ENCODE results near the gene SAE1. TPM values are rescaled to one million over a fixed set of nuclear protein-coding genes. Genes with fewer than 3 reads are reported as not detected.

Gene SAE1
- total RNA-seq, 1 donor from 2014 or later = 57.6 TPM

DNA sequence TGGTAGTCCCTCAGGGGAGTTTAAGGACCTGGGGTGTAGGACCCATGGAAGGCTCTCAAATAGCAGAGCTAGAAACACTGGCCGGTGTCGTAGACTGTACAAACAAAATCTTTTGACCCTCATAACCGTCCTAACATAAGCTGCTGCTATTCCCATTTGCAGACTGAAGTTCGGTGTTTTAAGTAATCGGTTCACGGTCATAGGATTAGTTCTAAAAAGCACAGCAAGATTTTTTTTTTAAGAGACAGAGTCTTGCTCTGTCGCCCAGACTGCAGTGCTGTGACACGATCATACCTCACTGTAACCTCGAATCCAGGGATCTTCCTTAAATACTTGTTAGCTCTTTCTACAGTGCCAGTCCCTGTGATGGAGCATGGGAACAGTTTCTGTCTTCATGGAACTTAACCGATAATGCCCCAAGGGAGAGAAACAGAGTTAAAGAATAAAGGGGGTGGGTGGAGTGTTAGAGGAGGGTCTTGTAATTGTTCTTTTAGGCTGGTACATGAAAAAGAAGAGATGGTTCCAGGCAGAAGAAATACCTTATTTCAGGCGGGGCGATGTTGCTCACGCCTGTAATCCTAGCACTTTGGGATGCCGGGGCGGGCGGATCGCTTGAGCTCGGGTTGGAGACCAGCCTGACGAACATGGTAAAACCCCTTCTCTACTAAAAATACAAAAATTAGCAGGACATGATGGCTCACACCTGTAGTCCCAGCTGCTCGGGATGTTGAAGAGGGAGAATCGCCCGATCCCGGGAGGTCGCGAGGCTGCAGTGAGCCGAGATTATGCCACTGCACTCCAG lies 16.6 kb upstream of the SAE1 start:
- no peak for ATAC-seq
- no peak for DNase-seq
- TF ChIP-seq, protein P1, sequence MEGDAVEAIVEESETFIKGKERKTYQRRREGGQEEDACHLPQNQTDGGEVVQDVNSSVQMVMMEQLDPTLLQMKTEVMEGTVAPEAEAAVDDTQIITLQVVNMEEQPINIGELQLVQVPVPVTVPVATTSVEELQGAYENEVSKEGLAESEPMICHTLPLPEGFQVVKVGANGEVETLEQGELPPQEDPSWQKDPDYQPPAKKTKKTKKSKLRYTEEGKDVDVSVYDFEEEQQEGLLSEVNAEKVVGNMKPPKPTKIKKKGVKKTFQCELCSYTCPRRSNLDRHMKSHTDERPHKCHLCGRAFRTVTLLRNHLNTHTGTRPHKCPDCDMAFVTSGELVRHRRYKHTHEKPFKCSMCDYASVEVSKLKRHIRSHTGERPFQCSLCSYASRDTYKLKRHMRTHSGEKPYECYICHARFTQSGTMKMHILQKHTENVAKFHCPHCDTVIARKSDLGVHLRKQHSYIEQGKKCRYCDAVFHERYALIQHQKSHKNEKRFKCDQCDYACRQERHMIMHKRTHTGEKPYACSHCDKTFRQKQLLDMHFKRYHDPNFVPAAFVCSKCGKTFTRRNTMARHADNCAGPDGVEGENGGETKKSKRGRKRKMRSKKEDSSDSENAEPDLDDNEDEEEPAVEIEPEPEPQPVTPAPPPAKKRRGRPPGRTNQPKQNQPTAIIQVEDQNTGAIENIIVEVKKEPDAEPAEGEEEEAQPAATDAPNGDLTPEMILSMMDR (IDR thresholded peaks at IDR 0.05) = no peak
- no peaks in the 10 kb centered on the region for H3K9me3 ChIP-seq
- H3K4me3 ChIP-seq = peak overlapping the region; percentile 88
- H3K36me3 ChIP-seq = no peaks in the 10 kb centered on the region
- peaks cover 5% of the 10 kb centered on the region for H3K4me1 ChIP-seq
- H3K27me3 ChIP-seq = no peaks in the 10 kb centered on the region
- peak overlapping the region; percentile 100 for H3K27ac ChIP-seq
- intact Hi-C loops (cut with DNase I) = no loop called here

DNA sequence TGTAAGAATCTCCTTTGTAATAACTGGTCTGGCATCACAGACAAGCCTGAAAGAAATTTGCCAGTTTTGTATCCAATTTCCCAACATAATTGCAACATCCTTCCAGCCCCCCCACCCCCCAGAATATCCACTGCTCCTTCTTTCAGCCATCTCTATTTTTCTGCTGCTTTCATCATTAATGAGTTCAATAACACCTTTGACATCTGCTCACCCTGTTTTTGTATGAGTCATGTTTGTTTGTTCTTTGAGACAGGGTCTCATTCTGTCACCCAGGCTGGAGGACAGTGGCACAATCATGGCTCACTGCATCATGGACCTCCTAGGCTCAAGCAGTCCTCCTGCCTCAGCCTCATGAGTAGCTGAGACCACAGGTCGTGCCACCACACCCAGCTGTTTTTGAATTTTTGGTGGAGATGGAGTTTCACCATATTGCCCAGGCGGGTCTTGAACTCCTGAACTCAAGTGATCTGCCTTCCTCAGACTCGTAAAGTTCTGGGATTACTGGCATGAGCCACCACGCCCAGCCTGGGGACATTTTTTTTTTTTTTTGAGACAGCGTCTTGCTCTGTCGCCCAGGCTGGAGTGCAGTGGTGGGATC lies 10.1 kb upstream of the SAE1 start:
- TF ChIP-seq, protein P1 (IDR thresholded peaks at IDR 0.05) = no peak
- no peaks in the 10 kb centered on the region for H3K27me3 ChIP-seq
- no peaks in the 10 kb centered on the region for H3K9me3 ChIP-seq
- intact Hi-C loops (cut with DNase I) = loop anchor here (5.0 kb wide), 1 partner anchor 43 kb away; no protein-coding TSS in a partner anchor
- no peaks in the 10 kb centered on the region for H3K36me3 ChIP-seq
- H3K27ac ChIP-seq = no peak overlapping the region
- DNase-seq (no peak), ATAC-seq (no peak)
- H3K4me1 ChIP-seq = no peaks in the 10 kb centered on the region
- no peak overlapping the region for H3K4me3 ChIP-seq

DNA sequence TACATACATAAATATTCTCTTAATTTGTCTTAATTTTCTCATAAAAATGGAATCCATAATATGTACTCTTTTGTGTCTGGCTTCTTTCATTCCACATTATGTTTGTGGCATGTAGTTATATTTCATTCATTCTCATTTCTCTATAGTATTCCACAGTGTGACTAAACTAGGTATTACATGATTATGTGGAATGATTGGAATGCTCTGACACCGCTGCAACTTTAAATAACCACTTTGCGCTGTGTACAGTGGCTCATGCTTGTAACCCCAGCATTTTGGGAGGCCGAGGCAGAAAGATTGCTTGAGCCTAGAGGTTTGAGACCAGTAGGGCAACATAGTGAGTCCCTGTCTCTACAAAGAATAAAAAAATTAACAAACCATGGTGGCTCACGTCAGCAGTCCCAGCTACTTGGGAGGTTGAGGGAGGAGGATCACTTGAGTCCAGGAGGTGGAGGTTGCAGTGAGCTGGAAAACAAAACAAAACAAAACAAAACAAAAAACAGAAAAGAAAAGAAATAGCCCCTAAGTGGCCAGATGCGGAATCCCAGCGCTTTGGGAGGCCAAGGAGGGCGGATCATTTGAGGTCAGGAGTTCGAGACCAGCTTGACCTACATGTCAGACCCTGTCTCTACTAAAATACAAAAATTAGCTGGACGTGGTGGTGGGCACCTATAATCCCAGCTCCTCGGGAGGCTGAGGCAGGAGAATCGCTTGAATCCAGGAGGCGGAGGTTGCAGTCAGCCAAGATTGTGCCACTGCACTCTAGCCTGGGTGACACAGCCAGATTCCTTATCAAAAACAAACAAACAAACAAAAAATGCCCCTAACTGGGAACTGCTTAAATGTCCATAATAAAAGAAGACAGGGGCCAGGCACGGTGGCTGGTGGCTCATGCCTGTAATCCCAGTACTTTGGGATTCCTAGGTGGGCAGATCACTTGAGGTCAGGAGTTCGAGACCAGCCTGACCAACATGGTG lies 8.0 kb upstream of the SAE1 start:
- no peaks in the 10 kb centered on the region for H3K9me3 ChIP-seq
- ATAC-seq (peak; percentile 75), DNase-seq (no peak)
- no peak overlapping the region for H3K27ac ChIP-seq
- no peaks in the 10 kb centered on the region for H3K36me3 ChIP-seq
- H3K4me1 ChIP-seq = no peaks in the 10 kb centered on the region
- intact Hi-C loops (cut with DNase I) = loop anchor here (5.0 kb wide), 1 partner anchor 45 kb away; no protein-coding TSS in a partner anchor
- no peaks in the 10 kb centered on the region for H3K27me3 ChIP-seq
- H3K4me3 ChIP-seq = no peak overlapping the region
- TF ChIP-seq, protein P1 (IDR thresholded peaks at IDR 0.05) = no peak

DNA sequence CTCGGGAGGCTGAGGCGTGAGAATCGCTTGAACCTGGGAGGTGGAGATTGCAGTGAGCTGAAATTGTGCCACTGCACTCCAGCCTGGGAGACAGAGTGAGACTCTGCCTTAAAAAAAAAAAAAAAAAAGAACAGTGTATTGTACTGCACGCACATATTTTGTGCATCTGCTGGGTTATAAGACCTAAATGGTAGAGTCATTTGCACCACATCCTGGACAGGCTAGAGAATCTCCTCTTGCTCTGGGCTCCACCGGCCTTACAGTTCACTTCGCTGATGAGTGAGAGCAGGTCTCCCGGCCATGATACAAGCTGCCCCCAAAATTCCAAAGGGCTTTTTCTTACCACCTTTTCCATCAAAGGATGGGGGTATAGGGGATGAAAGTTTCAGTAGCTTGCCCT lies 7.2 kb upstream of the SAE1 start:
- intact Hi-C loops (cut with DNase I) = loop anchor here (5.0 kb wide), 1 partner anchor 46 kb away; no protein-coding TSS in a partner anchor
- Histone ChIP-seq H3K4me3 (no peak overlapping the region), H3K9me3 (no peaks in the 10 kb centered on the region), H3K27me3 (no peaks in the 10 kb centered on the region), H3K4me1 (no peaks in the 10 kb centered on the region), H3K27ac (no peak overlapping the region), H3K36me3 (no peaks in the 10 kb centered on the region)
- DNase-seq (no peak), ATAC-seq (no peak)
- TF ChIP-seq, protein P1 (IDR thresholded peaks at IDR 0.05) = no peak

DNA sequence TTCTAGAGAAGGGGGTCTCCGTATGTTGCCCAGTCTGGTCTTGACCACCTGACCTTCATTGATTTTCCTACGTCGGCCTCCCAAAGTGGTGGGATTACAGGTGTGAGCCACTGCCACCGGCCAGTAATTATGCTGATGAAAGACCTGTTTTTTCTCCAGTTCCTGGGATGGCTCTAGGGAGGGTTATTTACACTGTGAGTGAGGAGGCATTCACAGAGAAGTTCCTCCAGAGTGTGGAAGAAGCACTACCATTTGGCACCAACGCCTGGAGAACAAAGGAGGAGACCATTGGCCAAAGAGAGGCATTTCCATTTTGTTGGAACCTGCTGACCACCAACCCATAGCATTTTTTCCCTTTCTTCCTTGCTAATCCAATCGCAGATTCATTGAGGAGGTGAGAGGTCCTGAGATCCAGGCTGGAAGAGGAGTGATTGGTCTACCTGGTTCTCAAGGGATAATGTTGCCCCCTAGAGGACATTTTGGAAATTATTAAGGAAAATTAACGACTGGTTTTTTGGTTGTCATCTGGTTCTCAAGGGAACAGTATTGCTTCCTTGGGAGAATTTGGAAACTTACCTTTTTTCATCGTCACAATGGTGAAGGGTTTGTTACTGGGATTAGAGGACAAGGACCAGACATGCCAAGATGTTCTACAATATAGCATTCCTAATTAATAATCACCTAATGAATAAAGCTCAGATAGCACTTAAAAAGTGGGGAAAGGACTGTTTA lies 5.5 kb upstream of the SAE1 start:
- peaks cover under 1% of the 10 kb centered on the region for H3K4me1 ChIP-seq
- ATAC-seq = peak; percentile 92
- H3K4me3 ChIP-seq = no peak overlapping the region
- H3K27ac ChIP-seq = peak overlapping the region; percentile 55
- H3K27me3 ChIP-seq = no peaks in the 10 kb centered on the region
- TF ChIP-seq, protein P1 (IDR thresholded peaks at IDR 0.05) = peak; percentile 71
- H3K36me3 ChIP-seq = no peaks in the 10 kb centered on the region
- no peak for DNase-seq
- H3K9me3 ChIP-seq = no peaks in the 10 kb centered on the region
- intact Hi-C loops (cut with DNase I) = loop anchor here (5.0 kb wide), 1 partner anchor 48 kb away; no protein-coding TSS in a partner anchor
